Dermis microvascular lymphatic vessel endothelial cell (primary cell): ENCODE results near the gene LBH. TPM values are rescaled to one million over a fixed set of nuclear protein-coding genes. Genes with fewer than 3 reads are reported as not detected.

ENCODE experiments used
- DNase-seq, 2 donors: peaks; one replicate each; pipeline versions ENCODE4 v3.0.0 to v3.0.0-alpha.2; 2010; ENCODE audit warnings: low read depth in 2 of 2
- total RNA-seq: library from RNA; depleted of rRNA; stranded (reverse); fragments of >200 nt; gene quantifications from 2 replicates; pipeline ENCODE4 v1.2.1, GENCODE V29; 2014

The LBH gene
- total RNA-seq, 1 donor from 2014 or later = 52.0 TPM

DNA sequence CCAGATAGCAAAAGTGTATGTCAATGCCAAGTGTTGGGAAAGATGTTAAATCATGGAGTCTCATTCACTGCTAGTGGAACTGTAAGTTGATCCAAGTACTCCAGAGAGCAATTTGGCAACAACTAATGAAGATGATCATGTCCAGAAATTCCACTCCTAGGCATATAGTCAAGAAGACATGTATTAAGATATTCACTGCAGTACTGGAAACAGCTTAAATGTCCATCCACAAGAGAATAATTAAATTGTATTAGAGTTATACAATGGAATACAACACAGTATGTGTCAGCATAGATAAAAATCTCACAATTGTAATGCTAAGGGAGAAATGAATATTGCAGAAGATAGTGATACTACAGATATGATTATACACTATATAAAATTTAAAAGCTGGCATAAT, 15.2 kb upstream of the LBH start:
- no peak for DNase-seq

GRCh38 chr2:30217644-30218337, 13.5 kb upstream of the LBH start:
- DNase-seq = peak; percentile 50 to 55

DNA sequence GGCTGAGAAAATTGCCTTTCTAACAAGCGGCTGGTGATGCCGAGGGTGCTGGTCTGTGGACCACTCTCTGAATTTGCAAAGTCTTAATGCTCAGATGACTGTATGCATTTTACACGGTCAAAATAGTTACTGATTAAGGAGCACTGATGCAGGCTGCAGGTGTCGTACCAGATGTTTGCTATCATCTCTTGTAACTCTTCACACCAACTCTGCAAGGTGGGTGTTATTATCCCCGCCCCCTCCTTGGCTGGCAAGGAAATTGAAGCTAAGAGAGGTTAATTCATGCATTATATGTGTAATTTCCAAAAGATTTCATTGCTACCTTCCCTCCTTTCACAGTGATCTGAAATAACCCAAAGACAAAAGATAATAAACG, 13.0 kb upstream of the LBH start:
- DNase-seq = no peak

DNA sequence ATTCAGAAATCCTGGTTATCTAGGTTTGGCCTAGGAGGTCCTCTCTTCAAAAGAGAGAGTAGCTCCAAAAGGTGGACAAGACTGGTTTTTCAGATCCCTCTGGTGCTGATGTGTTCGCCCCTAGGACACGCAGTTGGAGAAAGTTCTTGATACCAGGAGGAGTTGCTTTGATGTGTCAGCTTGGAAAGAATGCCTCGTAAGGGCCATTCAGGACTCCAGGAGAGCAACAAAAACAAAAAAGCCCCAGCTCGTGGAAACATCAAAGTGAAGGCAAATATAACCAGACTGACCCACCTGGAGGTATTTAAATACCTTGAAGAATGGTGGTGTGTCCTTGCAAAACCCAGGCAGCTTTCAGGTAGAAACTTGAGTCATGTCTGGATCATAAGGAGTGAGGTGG, 12.5 kb upstream of the LBH start:
- DNase-seq = no peak

DNA sequence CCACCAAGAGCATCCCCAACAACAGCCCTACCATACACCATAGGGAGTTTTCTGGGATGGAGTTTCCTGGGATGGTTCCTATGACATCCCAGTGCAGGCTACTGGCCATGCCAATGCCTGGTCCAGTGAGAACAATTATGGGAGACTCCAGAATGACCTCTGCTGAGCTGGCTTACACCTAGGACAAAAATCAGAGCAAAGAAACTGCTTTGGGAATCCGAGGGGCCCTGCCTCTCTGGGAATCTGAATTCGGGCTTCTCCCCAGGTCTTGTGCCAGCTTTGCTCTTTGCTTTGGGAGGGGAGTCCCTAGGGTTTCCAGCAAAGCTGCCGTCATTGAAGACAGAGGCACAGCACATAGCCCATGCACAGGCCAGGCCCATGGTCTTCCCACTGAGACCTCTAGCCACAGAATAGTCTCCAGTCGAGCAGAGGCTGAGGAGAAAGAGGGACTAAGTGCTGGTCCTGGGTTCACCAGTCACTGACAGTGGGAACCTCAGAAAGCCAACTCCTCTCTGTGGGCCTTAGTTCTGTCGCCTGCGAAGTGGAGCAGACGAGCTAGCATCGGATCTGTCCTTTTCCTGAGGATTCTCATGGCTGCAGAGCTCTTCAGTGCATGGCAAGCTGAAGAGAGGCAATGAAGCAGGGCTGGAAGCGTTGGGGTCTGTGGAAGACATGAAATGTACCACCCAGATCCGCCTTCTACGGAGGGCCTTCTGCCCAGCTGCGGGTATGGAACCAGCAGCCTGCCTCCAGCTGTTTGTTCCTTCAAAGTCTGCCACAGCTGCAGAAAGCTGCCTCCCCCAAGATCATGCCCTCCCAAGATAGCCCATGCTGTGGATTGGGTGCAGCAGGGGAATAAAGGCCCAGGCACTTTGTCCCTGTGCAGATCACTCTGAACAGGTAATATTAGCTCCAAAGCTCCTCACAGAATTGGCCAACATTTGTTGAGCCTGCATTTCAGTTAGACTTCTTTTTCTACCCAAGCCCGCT, 11.2 kb upstream of the LBH start:
- DNase-seq = no peak

GRCh38 chr2:30221531-30221930, 9.8 kb upstream of the LBH start:
- no peak for DNase-seq

- DNase-seq = no peak
Observed at GRCh38 chr2:30222031-30222430, 9.3 kb upstream of the LBH start.

GRCh38 chr2:30222636-30223360, 8.5 kb upstream of the LBH start:
- DNase-seq = no peak

DNA sequence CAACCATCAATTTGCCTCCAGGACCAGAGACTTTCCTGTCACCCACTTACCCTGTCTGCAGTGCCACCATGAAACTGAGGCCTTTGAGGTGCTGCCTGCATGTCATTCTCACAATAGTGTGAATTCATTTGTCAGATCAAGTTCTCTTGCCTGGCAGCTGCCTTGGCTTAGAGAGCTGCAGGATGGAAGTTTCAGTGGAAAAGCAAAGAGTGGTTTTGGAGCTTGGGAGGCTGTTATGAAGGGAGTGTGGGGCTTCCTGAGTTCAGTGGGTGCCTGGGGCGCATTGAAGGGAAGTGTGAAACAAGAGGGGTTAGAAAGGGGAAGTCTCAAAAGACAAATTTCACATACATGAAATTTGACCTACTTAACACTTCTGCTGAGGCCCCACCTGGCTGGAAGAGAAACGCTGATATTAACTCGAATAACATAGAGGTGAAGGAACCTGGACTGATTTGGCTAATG, 7.9 kb upstream of the LBH start:
- no peak for DNase-seq

- DNase-seq = no peak
Observed at GRCh38 chr2:30224151-30224550, 7.2 kb upstream of the LBH start.

- DNase-seq = peak in 1 of 2 donors; percentile 74
Observed at GRCh38 chr2:30225131-30225762, 6.1 kb upstream of the LBH start.

GRCh38 chr2:30226144-30227032, 4.9 kb upstream of the LBH start:
- DNase-seq = no peak

GRCh38 chr2:30229596-30229995, 1.7 kb upstream of the LBH start:
- no peak for DNase-seq

GRCh38 chr2:30230497-30231211, 680 bp upstream of the LBH start:
- peak in 1 of 2 donors; percentile 51 for DNase-seq

DNA sequence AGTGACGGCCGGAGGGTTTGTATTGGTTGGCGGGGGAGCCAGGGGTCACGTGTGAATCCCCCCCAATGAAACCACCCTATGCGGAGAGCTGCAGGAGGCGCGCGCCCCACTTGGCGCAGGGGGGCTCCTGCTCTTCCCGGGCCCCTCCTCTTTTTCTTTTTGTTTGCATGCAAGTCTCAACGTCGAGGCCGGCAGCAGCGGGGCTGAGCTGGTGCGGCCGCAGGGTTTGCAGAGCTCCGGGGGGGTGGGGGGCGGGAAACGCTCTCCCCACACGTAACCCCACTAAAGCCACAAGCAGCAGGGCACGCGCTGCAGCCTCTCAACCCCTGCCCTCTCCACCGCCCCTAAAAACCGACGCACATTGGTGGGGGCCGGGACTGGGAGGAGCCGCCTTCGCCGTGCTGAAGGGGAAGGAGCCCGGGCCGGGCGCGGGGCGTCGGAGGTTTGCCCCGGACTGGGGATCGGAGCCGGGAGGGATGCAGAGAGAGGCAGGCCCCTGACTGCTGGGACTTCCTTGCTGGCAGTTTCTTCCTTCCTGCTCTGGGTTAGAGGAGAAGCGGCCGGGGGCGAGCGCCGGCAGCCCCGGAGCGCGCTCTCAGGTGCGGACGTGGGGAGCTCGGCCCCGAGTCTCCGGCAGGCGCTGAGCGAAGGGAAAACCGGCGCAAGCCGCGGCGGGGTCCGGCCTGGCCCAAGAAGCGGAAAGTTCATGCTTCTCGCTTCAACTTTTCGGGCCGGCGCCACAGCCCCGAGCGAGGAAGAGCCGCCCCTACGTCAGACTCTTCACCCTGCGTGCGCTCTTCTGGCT, 864 bp downstream of the LBH start:
- peak in 1 of 2 donors; percentile 57 for DNase-seq

DNA sequence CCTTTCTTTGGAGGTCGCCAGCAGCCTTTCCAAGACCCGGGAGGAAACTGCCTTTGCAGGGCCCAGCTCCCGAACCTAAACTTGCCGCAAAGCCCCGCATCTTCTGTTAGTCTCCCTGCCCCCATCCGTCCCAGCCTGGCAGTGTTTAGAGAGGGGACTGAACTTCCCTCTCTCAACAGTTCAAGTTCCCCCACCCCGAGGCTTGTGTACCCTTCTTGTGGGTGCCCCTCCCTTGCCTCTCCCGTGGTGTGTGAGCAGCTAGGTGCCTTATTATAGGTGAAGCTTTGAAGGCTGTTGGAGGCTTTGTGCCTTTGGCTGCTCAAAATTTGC, 1.4 kb downstream of the LBH start:
- no peak for DNase-seq

- no peak for DNase-seq
Observed at GRCh38 chr2:30233271-30234009, 2.1 kb downstream of the LBH start.
